ENCODE results near the gene MEX3A.

- TF ChIP-seq ZBTB33 (IDR thresholded peaks at IDR 0.05; ENCODE audit: extremely low read depth, insufficient replicate concordance, low read length) (no peak), EZH2phosphoT487 (IDR thresholded peaks at IDR 0.05; ENCODE audit: borderline replicate concordance) (no peak), POLR2A (IDR thresholded peaks at IDR 0.05; ENCODE audit: borderline replicate concordance, extremely low read depth, insufficient read depth, insufficient read length) (no peak), ZFX (IDR thresholded peaks at IDR 0.05) (no peak), SP1 (IDR thresholded peaks at IDR 0.05; ENCODE audit: low read depth) (no peak), CEBPB (IDR thresholded peaks at IDR 0.05; ENCODE audit: low read depth) (no peak), RAD21 (IDR thresholded peaks at IDR 0.05; ENCODE audit: low read depth) (peak; percentile 97), FOSL1 (IDR thresholded peaks at IDR 0.05; ENCODE audit: low read depth) (no peak), SIN3A (IDR thresholded peaks at IDR 0.05; ENCODE audit: low read depth) (no peak), CBX3 (IDR thresholded peaks at IDR 0.05; ENCODE audit: low read depth) (no peak), POLR2AphosphoS5 (IDR thresholded peaks at IDR 0.05; ENCODE audit: low read depth, low read length) (no peak)
- TF ChIP-seq, protein P1, sequence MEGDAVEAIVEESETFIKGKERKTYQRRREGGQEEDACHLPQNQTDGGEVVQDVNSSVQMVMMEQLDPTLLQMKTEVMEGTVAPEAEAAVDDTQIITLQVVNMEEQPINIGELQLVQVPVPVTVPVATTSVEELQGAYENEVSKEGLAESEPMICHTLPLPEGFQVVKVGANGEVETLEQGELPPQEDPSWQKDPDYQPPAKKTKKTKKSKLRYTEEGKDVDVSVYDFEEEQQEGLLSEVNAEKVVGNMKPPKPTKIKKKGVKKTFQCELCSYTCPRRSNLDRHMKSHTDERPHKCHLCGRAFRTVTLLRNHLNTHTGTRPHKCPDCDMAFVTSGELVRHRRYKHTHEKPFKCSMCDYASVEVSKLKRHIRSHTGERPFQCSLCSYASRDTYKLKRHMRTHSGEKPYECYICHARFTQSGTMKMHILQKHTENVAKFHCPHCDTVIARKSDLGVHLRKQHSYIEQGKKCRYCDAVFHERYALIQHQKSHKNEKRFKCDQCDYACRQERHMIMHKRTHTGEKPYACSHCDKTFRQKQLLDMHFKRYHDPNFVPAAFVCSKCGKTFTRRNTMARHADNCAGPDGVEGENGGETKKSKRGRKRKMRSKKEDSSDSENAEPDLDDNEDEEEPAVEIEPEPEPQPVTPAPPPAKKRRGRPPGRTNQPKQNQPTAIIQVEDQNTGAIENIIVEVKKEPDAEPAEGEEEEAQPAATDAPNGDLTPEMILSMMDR (IDR thresholded peaks at IDR 0.05 in 2 of 3, conservative IDR thresholded peaks at IDR 0.05 in 1 of 3; ENCODE audit: borderline replicate concordance in 1 of 3, insufficient read depth in 1 of 3, low read depth in 2 of 3, low read length in 2 of 3) = peak; percentile 61 to 96 (median 80)
- TF ChIP-seq, protein P2, sequence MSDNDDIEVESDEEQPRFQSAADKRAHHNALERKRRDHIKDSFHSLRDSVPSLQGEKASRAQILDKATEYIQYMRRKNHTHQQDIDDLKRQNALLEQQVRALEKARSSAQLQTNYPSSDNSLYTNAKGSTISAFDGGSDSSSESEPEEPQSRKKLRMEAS (IDR thresholded peaks at IDR 0.05) = no peak
- TF ChIP-seq, protein P3, sequence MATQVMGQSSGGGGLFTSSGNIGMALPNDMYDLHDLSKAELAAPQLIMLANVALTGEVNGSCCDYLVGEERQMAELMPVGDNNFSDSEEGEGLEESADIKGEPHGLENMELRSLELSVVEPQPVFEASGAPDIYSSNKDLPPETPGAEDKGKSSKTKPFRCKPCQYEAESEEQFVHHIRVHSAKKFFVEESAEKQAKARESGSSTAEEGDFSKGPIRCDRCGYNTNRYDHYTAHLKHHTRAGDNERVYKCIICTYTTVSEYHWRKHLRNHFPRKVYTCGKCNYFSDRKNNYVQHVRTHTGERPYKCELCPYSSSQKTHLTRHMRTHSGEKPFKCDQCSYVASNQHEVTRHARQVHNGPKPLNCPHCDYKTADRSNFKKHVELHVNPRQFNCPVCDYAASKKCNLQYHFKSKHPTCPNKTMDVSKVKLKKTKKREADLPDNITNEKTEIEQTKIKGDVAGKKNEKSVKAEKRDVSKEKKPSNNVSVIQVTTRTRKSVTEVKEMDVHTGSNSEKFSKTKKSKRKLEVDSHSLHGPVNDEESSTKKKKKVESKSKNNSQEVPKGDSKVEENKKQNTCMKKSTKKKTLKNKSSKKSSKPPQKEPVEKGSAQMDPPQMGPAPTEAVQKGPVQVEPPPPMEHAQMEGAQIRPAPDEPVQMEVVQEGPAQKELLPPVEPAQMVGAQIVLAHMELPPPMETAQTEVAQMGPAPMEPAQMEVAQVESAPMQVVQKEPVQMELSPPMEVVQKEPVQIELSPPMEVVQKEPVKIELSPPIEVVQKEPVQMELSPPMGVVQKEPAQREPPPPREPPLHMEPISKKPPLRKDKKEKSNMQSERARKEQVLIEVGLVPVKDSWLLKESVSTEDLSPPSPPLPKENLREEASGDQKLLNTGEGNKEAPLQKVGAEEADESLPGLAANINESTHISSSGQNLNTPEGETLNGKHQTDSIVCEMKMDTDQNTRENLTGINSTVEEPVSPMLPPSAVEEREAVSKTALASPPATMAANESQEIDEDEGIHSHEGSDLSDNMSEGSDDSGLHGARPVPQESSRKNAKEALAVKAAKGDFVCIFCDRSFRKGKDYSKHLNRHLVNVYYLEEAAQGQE (IDR thresholded peaks at IDR 0.05; ENCODE audit: low read depth) = no peak
These were observed 8.5 kb upstream of the MEX3A start for GRCh38 chr1:156090840-156091188.
